NCI-H2196 (cell line): ENCODE data around the gene PANK3.
"Not testable (repeated sequence)": the region's sequence is repeated elsewhere in the genome, so short reads cannot be mapped to it uniquely, and the experiment has no call there.

ENCODE experiments used
- DNase-seq: peaks from one replicate; lab custom pipeline; 2025; ENCODE audit not compliant: unreplicated experiment; lab: John Stamatoyannopoulos, UW

PANK3 gene

GRCh38 chr5:168553377-168554130 is 25.6 kb downstream of the PANK3 start:
- DNase-seq: no peak

- DNase-seq: no peak
Observed at GRCh38 chr5:168552146-168552545, 27.0 kb downstream of the PANK3 start.

- DNase-seq: no peak
Observed at GRCh38 chr5:168550656-168551055, 28.5 kb downstream of the PANK3 start.

GRCh38 chr5:168549554-168549953 is 29.6 kb downstream of the PANK3 start:
- DNase-seq: no peak

- DNase-seq: no peak
Observed at GRCh38 chr5:168537176-168537575, 42.0 kb downstream of the PANK3 start.

- DNase-seq: not testable (repeated sequence)
Observed at GRCh38 chr5:168534351-168534750, 44.8 kb downstream of the PANK3 start.

- no peak for DNase-seq
Observed at GRCh38 chr5:168531987-168532864, 46.9 kb downstream of the PANK3 start.

- no peak for DNase-seq
Observed at GRCh38 chr5:168531191-168531590, 48.0 kb downstream of the PANK3 start.

GRCh38 chr5:168530621-168531150 is 48.5 kb downstream of the PANK3 start:
- DNase-seq: no peak

GRCh38 chr5:168529374-168530234 is 49.6 kb downstream of the PANK3 start:
- no peak for DNase-seq

- DNase-seq: no peak
Observed at GRCh38 chr5:168528521-168529373, 50.4 kb downstream of the PANK3 start, which contains the start of gene FBLL1. FBLL1 (plus strand) TSS chr5:168529305; CDS start chr5:168529505, 200 bp downstream.

GRCh38 chr5:168527756-168528295 is 51.3 kb downstream of the PANK3 start:
- no peak for DNase-seq

GRCh38 chr5:168525856-168526255 is 53.3 kb downstream of the PANK3 start:
- DNase-seq: no peak

GRCh38 chr5:168513861-168514428 is 65.2 kb downstream of the PANK3 start:
- DNase-seq: no peak

GRCh38 chr5:168502563-168503237 is 76.5 kb downstream of the PANK3 start:
- no peak for DNase-seq
